Right atrium auricular region (tissue), 2 donors: ENCODE measurements around the gene MYO1H. TPM values are rescaled to one million over a fixed set of nuclear protein-coding genes. Genes with fewer than 3 reads are reported as not detected.

Experiments used
- DNase-seq: peaks from one replicate; pipeline ENCODE4 v3.0.0-alpha.2; 2019; ENCODE audit warnings: low spot score
- H3K27ac ChIP-seq, 2 donors: fragments of 200-600 bp; sonication (generic); 1 replicate in 1 of 2; 2 replicates in 1 of 2; pipeline ENCODE4 v1.5.1; 2016 to 2019
- H3K27me3 ChIP-seq, 2 donors: fragments of 200-600 bp; sonication (generic); one replicate each; pipeline versions ENCODE4 v1.5.1 to v1.6.0; 2017 to 2019
- H3K36me3 ChIP-seq: fragments of 200-600 bp; sonication (generic); one replicate; pipeline ENCODE4 v1.5.1; 2016
- H3K4me1 ChIP-seq, 2 donors: fragments of 200-600 bp; sonication (generic); one replicate each; pipeline versions ENCODE4 v1.5.1 to v1.6.0; 2017 to 2019
- H3K4me3 ChIP-seq, 2 donors: fragments of 200-600 bp; sonication (generic); 1 replicate in 1 of 2; 2 replicates in 1 of 2; pipeline ENCODE4 v1.5.1; 2017 to 2019; ENCODE audit warnings: mild to moderate bottlenecking in 1 of 2, moderate library complexity in 1 of 2
- H3K9me3 ChIP-seq, 2 donors: fragments of 200-600 bp; sonication (generic); one replicate each; pipeline ENCODE4 v1.5.1; 2019
- total RNA-seq, 2 donors: library from RNA; depleted of rRNA; stranded (reverse); fragments of >200 nt; gene quantifications; one replicate each; pipeline ENCODE4 v1.1.0, GENCODE V29; 2016
- TF ChIP-seq, protein P1 (sequence below), 2 donors: fragments of 200-600 bp; sonication (generic); IDR thresholded peaks; one replicate each; pipeline ENCODE4 v1.5.1; 2019; ENCODE audit warnings: antibody characterized with exemption in 2 of 2

The MYO1H gene
- total RNA-seq, 2 donors from 2014 or later = 0.16 to 0.63 TPM

DNA sequence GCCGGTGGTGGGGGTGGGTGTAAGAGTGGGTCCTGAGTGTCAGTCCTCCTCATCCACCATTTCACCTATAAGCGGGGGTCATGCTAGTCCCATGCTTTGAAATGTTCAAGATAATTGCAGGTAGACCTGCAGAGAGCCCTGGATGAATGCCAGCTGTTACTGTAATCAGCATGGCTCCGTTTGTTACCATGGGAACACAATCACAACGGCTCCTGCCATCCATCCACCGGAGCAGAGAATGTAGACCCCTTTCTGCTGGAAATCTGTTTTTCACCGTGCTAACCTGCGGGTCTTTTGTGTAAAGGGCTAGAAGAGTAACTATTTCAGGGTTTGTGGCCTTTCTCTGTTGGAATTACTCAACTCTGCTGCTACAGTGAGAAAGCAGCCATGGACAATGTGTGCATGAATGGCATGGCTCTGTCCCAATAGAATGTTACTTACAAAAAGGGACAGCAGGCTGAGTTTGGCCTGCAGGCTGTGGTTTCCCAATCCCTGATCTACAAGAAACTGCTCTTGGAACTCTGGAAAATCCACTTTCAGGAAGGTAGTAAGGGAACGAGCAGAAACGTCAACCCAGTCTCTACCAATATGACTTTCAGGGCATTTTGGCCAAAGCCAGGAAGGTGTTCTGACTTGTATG is 93.3 kb downstream of the MYO1H start:
- no peak for DNase-seq
- peaks cover 0 to 17% of the 10 kb centered on the region in 2 donors for H3K4me1 ChIP-seq
- H3K27me3 ChIP-seq = no peaks in the 10 kb centered on the region
- peaks cover 4% of the 10 kb centered on the region for H3K36me3 ChIP-seq
- H3K4me3 ChIP-seq = no peak overlapping the region
- TF ChIP-seq, protein P1, sequence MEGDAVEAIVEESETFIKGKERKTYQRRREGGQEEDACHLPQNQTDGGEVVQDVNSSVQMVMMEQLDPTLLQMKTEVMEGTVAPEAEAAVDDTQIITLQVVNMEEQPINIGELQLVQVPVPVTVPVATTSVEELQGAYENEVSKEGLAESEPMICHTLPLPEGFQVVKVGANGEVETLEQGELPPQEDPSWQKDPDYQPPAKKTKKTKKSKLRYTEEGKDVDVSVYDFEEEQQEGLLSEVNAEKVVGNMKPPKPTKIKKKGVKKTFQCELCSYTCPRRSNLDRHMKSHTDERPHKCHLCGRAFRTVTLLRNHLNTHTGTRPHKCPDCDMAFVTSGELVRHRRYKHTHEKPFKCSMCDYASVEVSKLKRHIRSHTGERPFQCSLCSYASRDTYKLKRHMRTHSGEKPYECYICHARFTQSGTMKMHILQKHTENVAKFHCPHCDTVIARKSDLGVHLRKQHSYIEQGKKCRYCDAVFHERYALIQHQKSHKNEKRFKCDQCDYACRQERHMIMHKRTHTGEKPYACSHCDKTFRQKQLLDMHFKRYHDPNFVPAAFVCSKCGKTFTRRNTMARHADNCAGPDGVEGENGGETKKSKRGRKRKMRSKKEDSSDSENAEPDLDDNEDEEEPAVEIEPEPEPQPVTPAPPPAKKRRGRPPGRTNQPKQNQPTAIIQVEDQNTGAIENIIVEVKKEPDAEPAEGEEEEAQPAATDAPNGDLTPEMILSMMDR (IDR thresholded peaks at IDR 0.05) = no peak
- no peak overlapping the region for H3K27ac ChIP-seq
- no peaks in the 10 kb centered on the region for H3K9me3 ChIP-seq

DNA sequence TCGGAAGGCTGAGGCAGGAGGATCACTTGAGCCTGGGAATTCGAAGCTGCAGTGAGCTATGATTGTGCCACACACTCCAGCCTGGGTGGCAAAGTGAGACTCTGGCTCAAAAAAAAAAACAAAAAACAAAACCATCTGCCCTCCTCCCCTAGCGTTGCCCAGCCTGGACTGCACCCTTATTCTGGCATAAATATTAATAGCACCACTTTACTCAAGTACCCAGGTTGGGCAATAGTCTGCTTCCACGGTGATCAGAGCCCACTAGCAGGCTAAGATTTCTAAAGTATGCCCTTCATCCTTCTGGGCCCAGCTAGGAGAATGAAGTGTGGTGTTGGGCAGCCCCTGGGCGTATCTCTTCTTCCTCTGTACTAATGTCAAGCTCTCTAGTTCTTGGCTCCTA is 96.1 kb downstream of the MYO1H start:
- Histone ChIP-seq H3K27ac (peak overlapping the region; percentile 66 to 84), H3K4me1 (peaks cover 0 to 27% of the 10 kb centered on the region in 2 donors), H3K36me3 (peaks cover 15% of the 10 kb centered on the region), H3K27me3 (no peaks in the 10 kb centered on the region), H3K4me3 (no peak overlapping the region), H3K9me3 (no peaks in the 10 kb centered on the region)
- DNase-seq = no peak
- TF ChIP-seq, protein P1 (IDR thresholded peaks at IDR 0.05) = peak in 1 of 2 donors; percentile 21

GRCh38 chr12:109444259-109444658 is 96.6 kb downstream of the MYO1H start:
- H3K36me3 ChIP-seq = peaks cover 15% of the 10 kb centered on the region

DNA sequence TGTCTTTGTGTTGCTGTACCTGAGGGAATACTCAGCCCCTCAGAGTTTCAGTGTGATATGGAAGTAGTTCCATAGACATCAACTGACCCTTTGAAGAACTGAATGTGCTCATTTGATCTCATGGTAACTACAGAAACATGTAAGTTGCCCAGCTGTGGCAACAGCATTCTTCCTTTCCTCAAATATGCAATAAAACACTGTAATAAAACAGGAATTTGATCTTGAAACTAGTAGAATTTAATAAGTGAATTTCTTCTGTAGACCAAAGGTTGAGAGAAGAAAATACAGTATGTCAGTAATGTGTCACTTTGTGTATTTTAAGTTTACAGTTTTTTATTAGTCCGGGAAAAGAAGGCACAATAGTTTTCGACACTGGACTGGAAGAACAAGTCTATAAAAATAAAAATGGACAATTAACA is 97.5 kb downstream of the MYO1H start:
- Histone ChIP-seq H3K9me3 (no peaks in the 10 kb centered on the region), H3K27ac (peak overlapping the region; percentile 66 to 84), H3K4me3 (no peak overlapping the region), H3K27me3 (no peaks in the 10 kb centered on the region), H3K4me1 (peaks cover 0 to 27% of the 10 kb centered on the region in 2 donors), H3K36me3 (peaks cover 17% of the 10 kb centered on the region)
- TF ChIP-seq, protein P1 (IDR thresholded peaks at IDR 0.05) = no peak
- DNase-seq = no peak

More at GRCh38 chr12:109444259-109444658, 96.6 kb downstream of the MYO1H start:
- H3K27me3 ChIP-seq = no peaks in the 10 kb centered on the region
- TF ChIP-seq, protein P1 (IDR thresholded peaks at IDR 0.05) = no peak
- H3K9me3 ChIP-seq = no peaks in the 10 kb centered on the region
- DNase-seq = no peak
- no peak overlapping the region for H3K4me3 ChIP-seq
- H3K4me1 ChIP-seq = peaks cover 0 to 27% of the 10 kb centered on the region in 2 donors
- peak overlapping the region; percentile 66 to 84 for H3K27ac ChIP-seq

DNA sequence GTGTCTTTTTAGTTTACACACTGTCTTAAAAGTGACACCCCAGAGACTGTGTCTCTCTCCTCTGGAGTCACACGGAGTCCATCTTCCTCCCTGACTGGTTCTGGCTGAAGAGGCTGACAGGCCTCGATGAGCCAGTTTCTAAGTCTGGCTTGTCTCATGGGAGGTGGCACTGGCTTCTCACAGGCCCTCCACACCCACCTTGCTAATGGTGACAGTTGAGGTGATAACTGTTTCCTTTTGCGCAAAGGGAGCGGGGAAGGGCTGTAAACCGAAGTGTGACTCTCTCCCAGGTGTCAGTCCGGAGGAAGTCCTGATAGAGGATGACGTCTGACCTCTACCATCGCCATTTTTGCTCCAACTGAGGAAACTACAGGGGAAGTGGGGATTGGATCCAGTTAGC is 99.2 kb downstream of the MYO1H start:
- no peak for DNase-seq
- peaks cover 0 to 27% of the 10 kb centered on the region in 2 donors for H3K4me1 ChIP-seq
- peaks cover 34% of the 10 kb centered on the region for H3K36me3 ChIP-seq
- no peaks in the 10 kb centered on the region for H3K9me3 ChIP-seq
- TF ChIP-seq, protein P1 (IDR thresholded peaks at IDR 0.05) = no peak
- H3K27ac ChIP-seq = peak overlapping the region; percentile 66 to 84
- H3K4me3 ChIP-seq = no peak overlapping the region
- no peaks in the 10 kb centered on the region for H3K27me3 ChIP-seq

- H3K36me3 ChIP-seq = peaks cover 40% of the 10 kb centered on the region
- TF ChIP-seq, protein P1 (IDR thresholded peaks at IDR 0.05) = no peak
- no peak for DNase-seq
- no peaks in the 10 kb centered on the region for H3K27me3 ChIP-seq
- no peaks in the 10 kb centered on the region for H3K9me3 ChIP-seq
- H3K4me3 ChIP-seq = no peak overlapping the region
- H3K4me1 ChIP-seq = peaks cover 0 to 27% of the 10 kb centered on the region in 2 donors
- peak overlapping the region; percentile 66 to 84 for H3K27ac ChIP-seq
Measured at GRCh38 chr12:109447482-109447881, 99.8 kb downstream of the MYO1H start.
